Common myeloid progenitor, CD34-positive (primary cell): Measurements from ENCODE around the gene SCART1.

Source experiments
- CTCF ChIA-PET: fragments of 350-600 bp; sonication (Branson Sonifier 250); formaldehyde crosslinking; loops from one replicate; lab custom pipeline; 2021; ENCODE audit warnings: antibody characterized with exemption; lab: Charles Lee
- POLR2A ChIA-PET: fragments of 350-600 bp; sonication (Branson Sonifier 250); formaldehyde crosslinking; loops from one replicate; lab custom pipeline; 2021; ENCODE audit warnings: antibody characterized with exemption; lab: Charles Lee
- DNase-seq, 3 donors: peaks; one replicate each; pipeline versions ENCODE4 v3.0.0 to v3.0.0-alpha.2; 2013
- H3K27ac ChIP-seq, 2 experiments: 1 replicate in 1 of 2; 2 replicates in 1 of 2; pipeline ENCODE4 v1.7.0; 2013; ENCODE audit warnings: inconsistent platforms in 2 of 2, low read length in 2 of 2, mild to moderate bottlenecking in 2 of 2, low read depth in 1 of 2, moderate library complexity in 1 of 2; ENCODE audit not compliant: severe bottlenecking in 2 of 2, insufficient read depth in 1 of 2, poor library complexity in 1 of 2
- H3K27me3 ChIP-seq, 5 experiments: replicated peaks in 2 of 5; 1 replicate in 3 of 5; 2 replicates in 2 of 5; pipeline versions ENCODE4 v1.6.1 to v1.7.0; 2013; ENCODE audit warnings: low read length in 4 of 5, mild to moderate bottlenecking in 2 of 5, moderate library complexity in 2 of 5, inconsistent platforms in 1 of 5; ENCODE audit not compliant: insufficient read depth in 5 of 5, control insufficient read depth in 4 of 5
- H3K36me3 ChIP-seq, 4 experiments: 1 replicate in 2 of 4; 2 replicates in 2 of 4; pipeline versions ENCODE4 v1.6.1 to v1.7.0; 2013; ENCODE audit warnings: low read length in 3 of 4, control low read depth in 1 of 4, mild to moderate bottlenecking in 1 of 4; ENCODE audit not compliant: control insufficient read depth in 4 of 4, insufficient read depth in 4 of 4
- H3K4me1 ChIP-seq, 4 experiments: 1 replicate in 3 of 4; 2 replicates in 1 of 4; pipeline versions ENCODE4 v1.6.1 to v1.7.1; 2013; ENCODE audit warnings: low read length in 3 of 4, mild to moderate bottlenecking in 3 of 4, control low read depth in 1 of 4, inconsistent platforms in 1 of 4, moderate library complexity in 1 of 4; ENCODE audit not compliant: control insufficient read depth in 4 of 4, insufficient read depth in 4 of 4; ENCODE audit errors: control extremely low read depth in 1 of 4
- H3K4me3 ChIP-seq, 7 experiments: 1 replicate in 4 of 7; 2 replicates in 3 of 7; pipeline versions ENCODE4 v1.5.1 to v1.7.0; 2013; ENCODE audit warnings: mild to moderate bottlenecking in 7 of 7, low read length in 6 of 7, moderate library complexity in 6 of 7, inconsistent platforms in 2 of 7, low read depth in 2 of 7, control low read depth in 1 of 7; ENCODE audit not compliant: insufficient read depth in 4 of 7, control insufficient read depth in 1 of 7; ENCODE audit errors: extremely low read depth in 1 of 7
- H3K9me3 ChIP-seq, 5 experiments: 1 replicate in 4 of 5; 2 replicates in 1 of 5; pipeline versions ENCODE4 v1.6.1 to v1.7.1; 2013; ENCODE audit warnings: low read length in 4 of 5, mild to moderate bottlenecking in 2 of 5, inconsistent platforms in 1 of 5, low read depth in 1 of 5, moderate library complexity in 1 of 5; ENCODE audit not compliant: control insufficient read depth in 4 of 5, insufficient read depth in 2 of 5; ENCODE audit errors: control extremely low read depth in 1 of 5
- WGBS: methylation state at CpG from one replicate; pipeline ENCODE4 v1.1.5; 2013; ENCODE audit not compliant: insufficient coverage; 5-methylcytosine and 5-hydroxymethylcytosine counted together

Gene SCART1

GRCh38 chr10:133474665-133475424 lies 21.1 kb downstream of the SCART1 start:
- Histone ChIP-seq H3K27ac (no peak overlapping the region), H3K9me3 (peaks cover 0 to 10% (median 0%) of the 10 kb centered on the region in 5 experiments), H3K4me1 (peaks cover 0 to 4% (median 1%) of the 10 kb centered on the region in 4 experiments), H3K27me3 (no peaks in the 10 kb centered on the region), H3K4me3 (no peak overlapping the region), H3K36me3 (no peaks in the 10 kb centered on the region)
- CTCF ChIA-PET = no interaction called here
- POLR2A ChIA-PET = no interaction called here
- WGBS = 97% methylated on average over 11 of the region's 12 CpGs
- no peak for DNase-seq

- Histone ChIP-seq H3K4me1 (peaks cover 0 to 4% (median 1%) of the 10 kb centered on the region in 4 experiments), H3K27me3 (no peaks in the 10 kb centered on the region), H3K4me3 (no peak overlapping the region), H3K27ac (no peak overlapping the region), H3K9me3 (peaks cover 0 to 10% (median 0%) of the 10 kb centered on the region in 5 experiments), H3K36me3 (no peaks in the 10 kb centered on the region)
- ChIA-PET POLR2A (no interaction called here), CTCF (no interaction called here)
- no peak for DNase-seq
- WGBS = 73% methylated on average over 5 of the region's 5 CpGs
These were observed 21.6 kb downstream of the SCART1 start for GRCh38 chr10:133475425-133475734.

DNA sequence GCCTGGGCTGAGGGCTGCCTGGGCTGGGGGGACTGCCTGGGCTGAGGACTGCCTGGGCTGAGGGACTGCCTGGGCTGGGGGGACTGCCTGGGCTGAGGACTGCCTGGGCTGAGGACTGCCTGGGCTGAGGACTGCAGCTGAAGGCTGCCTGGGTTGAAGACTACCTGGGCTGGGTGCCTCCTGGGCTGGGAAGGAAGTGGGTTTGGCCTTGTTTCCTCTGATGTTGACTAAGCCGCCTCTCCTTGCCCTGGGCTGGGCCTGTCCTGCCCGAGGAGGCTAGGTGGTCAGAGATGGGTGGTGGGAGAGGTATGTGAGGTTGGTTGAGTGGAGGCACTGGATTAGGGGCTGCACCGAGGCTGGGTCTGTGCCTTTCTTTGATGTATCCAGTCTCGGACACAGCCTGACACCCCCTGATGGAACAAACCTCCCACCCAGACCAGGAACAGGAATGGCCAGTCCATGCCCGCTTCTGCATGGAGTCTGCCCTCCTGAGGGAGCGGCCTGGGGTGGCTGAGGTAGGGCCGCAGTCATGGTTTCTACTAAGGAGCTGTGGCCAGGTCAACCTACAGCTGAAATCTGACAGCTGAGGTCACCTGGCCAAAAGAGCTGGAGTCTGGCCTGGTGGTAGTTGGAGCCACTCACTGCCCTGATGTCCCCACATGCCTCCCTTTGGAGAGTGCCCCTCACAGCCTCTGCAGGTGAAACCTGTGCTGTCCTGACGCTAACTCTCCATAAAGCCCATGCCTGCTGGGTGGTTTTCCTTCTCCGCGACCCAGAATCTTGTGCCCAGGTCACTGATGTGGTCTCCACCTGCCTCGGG lies 22.3 kb downstream of the SCART1 start:
- POLR2A ChIA-PET = no interaction called here
- Histone ChIP-seq H3K4me3 (no peak overlapping the region), H3K27me3 (no peaks in the 10 kb centered on the region), H3K27ac (no peak overlapping the region), H3K9me3 (peaks cover 0 to 4% (median 0%) of the 10 kb centered on the region in 5 experiments), H3K4me1 (peaks cover 0 to 4% (median 1%) of the 10 kb centered on the region in 4 experiments), H3K36me3 (no peaks in the 10 kb centered on the region)
- 77% methylated on average over 11 of the region's 11 CpGs for WGBS
- CTCF ChIA-PET = no interaction called here
- no peak for DNase-seq

- no peak overlapping the region for H3K4me3 ChIP-seq
- ChIA-PET POLR2A (no interaction called here), CTCF (no interaction called here)
- no peaks in the 10 kb centered on the region for H3K27me3 ChIP-seq
- no peak for DNase-seq
- peaks cover 0 to under 1% (median 0%) of the 10 kb centered on the region in 5 experiments for H3K9me3 ChIP-seq
- 89% methylated on average over 7 of the region's 9 CpGs for WGBS
- peaks cover 0 to 4% (median 1%) of the 10 kb centered on the region in 4 experiments for H3K4me1 ChIP-seq
- H3K27ac ChIP-seq = no peak overlapping the region
- no peaks in the 10 kb centered on the region for H3K36me3 ChIP-seq
These were observed 22.9 kb downstream of the SCART1 start for GRCh38 chr10:133476641-133476990.

DNA sequence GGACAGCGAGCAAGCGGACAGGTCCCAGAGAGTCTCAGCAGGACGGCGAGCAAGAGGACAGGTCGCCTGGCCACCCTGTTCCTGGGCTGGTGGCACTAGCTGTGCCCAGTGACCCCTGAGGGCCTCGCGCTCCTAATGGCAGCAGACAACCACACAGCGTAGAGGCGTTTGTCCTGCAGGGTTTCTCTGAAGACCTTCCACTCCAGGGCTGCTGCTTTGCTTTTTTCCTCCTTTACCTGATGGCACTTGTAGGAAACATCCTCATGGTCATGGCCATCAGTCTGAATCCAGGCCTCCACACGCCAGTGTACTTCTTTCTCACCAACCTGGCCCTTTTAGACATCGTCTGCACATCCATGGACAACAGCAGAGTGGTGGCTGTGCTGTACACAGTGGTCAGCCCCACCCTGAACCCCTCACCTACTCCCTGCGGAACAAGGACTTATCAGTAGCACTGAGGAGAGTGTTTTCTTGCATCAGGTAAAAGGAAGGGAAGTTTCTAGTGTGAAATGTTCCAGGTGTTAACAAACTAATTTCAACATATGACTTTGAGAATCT lies 27.4 kb downstream of the SCART1 start:
- ChIA-PET POLR2A (no interaction called here), CTCF (no interaction called here)
- Histone ChIP-seq H3K4me1 (no peaks in the 10 kb centered on the region), H3K27me3 (no peaks in the 10 kb centered on the region), H3K9me3 (peaks cover 0 to 21% (median 2%) of the 10 kb centered on the region in 5 experiments), H3K4me3 (no peak overlapping the region), H3K27ac (no peak overlapping the region), H3K36me3 (no peaks in the 10 kb centered on the region)
- WGBS = 88% methylated on average over 11 of the region's 12 CpGs
- DNase-seq = no peak

GRCh38 chr10:133481657-133482056 lies 27.9 kb downstream of the SCART1 start:
- Histone ChIP-seq H3K9me3 (peaks cover 0 to 25% (median 2%) of the 10 kb centered on the region in 5 experiments), H3K4me1 (no peaks in the 10 kb centered on the region), H3K27ac (no peak overlapping the region), H3K4me3 (no peak overlapping the region), H3K27me3 (no peaks in the 10 kb centered on the region), H3K36me3 (no peaks in the 10 kb centered on the region)
- DNase-seq = no peak
- ChIA-PET POLR2A (no interaction called here), CTCF (no interaction called here)
- WGBS = 98% methylated on average over 7 of the region's 10 CpGs

- Histone ChIP-seq H3K36me3 (no peaks in the 10 kb centered on the region), H3K27me3 (no peaks in the 10 kb centered on the region), H3K4me3 (no peak overlapping the region), H3K27ac (no peak overlapping the region), H3K9me3 (peaks cover 3 to 52% (median 13%) of the 10 kb centered on the region in 5 experiments), H3K4me1 (no peaks in the 10 kb centered on the region)
- CTCF ChIA-PET = no interaction called here
- POLR2A ChIA-PET = no interaction called here
- peak in 2 of 3 donors; percentile 24 to 25 for DNase-seq
These were observed 31.1 kb downstream of the SCART1 start for GRCh38 chr10:133484818-133485217.
